ENCODE measurements around the gene LIAS.

DNA sequence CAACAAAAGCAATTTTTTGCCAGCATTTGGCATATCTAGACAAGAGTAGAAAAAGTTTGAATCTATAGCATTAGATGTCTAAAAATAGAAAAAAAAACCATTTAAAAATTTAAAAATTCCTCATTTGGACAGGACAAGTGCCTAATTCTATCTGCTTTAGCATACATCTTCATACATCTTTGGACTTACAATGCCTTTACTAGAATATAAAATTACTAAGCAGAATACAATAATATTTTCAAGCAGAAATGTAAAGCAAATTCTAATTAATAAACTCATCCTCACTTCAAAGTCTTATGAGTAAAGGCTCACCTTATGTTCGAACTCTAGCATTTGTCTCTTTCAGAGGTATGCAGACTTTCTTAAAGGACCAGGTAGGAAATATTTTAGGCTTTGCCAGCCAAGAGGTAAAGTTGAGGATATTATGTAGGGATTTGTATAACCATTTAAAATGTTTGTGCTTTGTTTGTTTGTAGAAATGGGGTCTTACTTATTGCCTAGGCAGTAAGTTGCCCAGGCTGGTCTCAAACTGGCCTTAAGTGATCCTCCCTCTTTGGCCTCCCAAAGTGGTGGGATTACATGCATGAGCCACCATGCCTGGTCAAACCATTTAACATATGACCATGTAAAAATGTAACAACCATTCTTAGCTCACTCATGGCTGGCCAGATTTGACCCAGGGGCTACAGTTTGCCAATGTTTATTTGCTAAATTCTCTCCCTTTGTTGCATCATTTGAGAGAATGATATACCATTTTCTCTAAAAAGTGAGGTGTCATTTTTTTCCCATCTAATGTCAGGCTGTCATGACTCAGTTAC is 39.3 kb downstream of the LIAS start:
- no peak for TF ChIP-seq CTCF (IDR thresholded peaks at IDR 0.05)
- no peak for TF ChIP-seq POLR2A (IDR thresholded peaks at IDR 0.05)

All from testis (tissue), 2 donors.